Lower leg skin (tissue), 4 donors: Measurements from ENCODE around the gene GAK. TPM values are rescaled to one million over a fixed set of nuclear protein-coding genes. Genes with fewer than 3 reads are reported as not detected.

Experiments used
- DNase-seq, 2 donors: peaks; one replicate each; pipeline ENCODE4 v3.0.0-alpha.2; 2019; ENCODE audit warnings: low spot score in 2 of 2
- H3K4me3 ChIP-seq: fragments of 200-600 bp; sonication (generic); 2 replicates; pipeline ENCODE4 v1.5.1; 2017; ENCODE audit warnings: mild to moderate bottlenecking, low read depth; ENCODE audit not compliant: poor library complexity, severe bottlenecking
- CTCF ChIP-seq, 3 donors: fragments of 450-650 bp; IDR thresholded peaks; one replicate each; pipeline ENCODE4 v1.5.1; 2016; ENCODE audit warnings: antibody characterized with exemption in 3 of 3, mild to moderate bottlenecking in 3 of 3, moderate library complexity in 2 of 3
- POLR2A ChIP-seq, 2 donors: fragments of 450-650 bp; IDR thresholded peaks; one replicate each; pipeline ENCODE4 v1.6.1; 2016 to 2017; ENCODE audit warnings: antibody characterized with exemption in 2 of 2, mild to moderate bottlenecking in 1 of 2, moderate library complexity in 1 of 2
- WGBS, 2 donors: methylation state at CpG; one replicate each; pipeline ENCODE4 v1.1.5; 2018; 5-methylcytosine and 5-hydroxymethylcytosine counted together
- intact Hi-C: fragments of 100-400 bp; cut with DNase I; formaldehyde crosslinking; loops from one replicate; pipeline ENCODE4 v1.15.0; 2023; ENCODE audit warnings: low total_unique reads
- total RNA-seq, 4 donors: library from RNA; depleted of rRNA; stranded (reverse); fragments of >200 nt; gene quantifications; one replicate each; pipeline ENCODE4 v1.1.0, GENCODE V29; 2016

GAK gene
- total RNA-seq, 4 donors from 2014 or later = 94.7 to 154 (median 108) TPM

- WGBS, 2 donors = 76% methylated on average over 16 of the region's 16 CpGs
- intact Hi-C loops = no loop called here
- H3K4me3 ChIP-seq = no peak overlapping the region
- TF ChIP-seq CTCF (IDR thresholded peaks at IDR 0.05) (no peak), POLR2A (IDR thresholded peaks at IDR 0.05) (no peak)
- DNase-seq = no peak
Observed at GRCh38 chr4:821631-822030, 110.5 kb downstream of the GAK start.

- no peak for DNase-seq
- WGBS, 2 donors = 72 to 76% methylated on average over 19 to 22 of the region's 22 CpGs
- TF ChIP-seq POLR2A (IDR thresholded peaks at IDR 0.05) (no peak), CTCF (IDR thresholded peaks at IDR 0.05) (no peak)
- H3K4me3 ChIP-seq = no peak overlapping the region
- intact Hi-C loops = no loop called here
Observed at GRCh38 chr4:821181-821591, 110.9 kb downstream of the GAK start.

GRCh38 chr4:820230-821172 is 111.6 kb downstream of the GAK start:
- intact Hi-C loops = no loop called here
- H3K4me3 ChIP-seq = no peak overlapping the region
- TF ChIP-seq POLR2A (IDR thresholded peaks at IDR 0.05) (no peak), CTCF (IDR thresholded peaks at IDR 0.05) (no peak)
- no peak for DNase-seq
- 74 to 83% methylated on average over 24 of the region's 24 CpGs for WGBS, 2 donors

GRCh38 chr4:819401-820229 is 112.5 kb downstream of the GAK start:
- no peak overlapping the region for H3K4me3 ChIP-seq
- intact Hi-C loops = no loop called here
- WGBS, 2 donors = 78% methylated on average over 20 of the region's 20 CpGs
- no peak for DNase-seq
- TF ChIP-seq CTCF (IDR thresholded peaks at IDR 0.05) (no peak), POLR2A (IDR thresholded peaks at IDR 0.05) (no peak)

GRCh38 chr4:818106-818921 is 113.8 kb downstream of the GAK start:
- no peak overlapping the region for H3K4me3 ChIP-seq
- WGBS, 2 donors = 85 to 88% methylated on average over 37 to 42 of the region's 42 CpGs
- TF ChIP-seq CTCF (IDR thresholded peaks at IDR 0.05) = no peak
- TF ChIP-seq POLR2A (IDR thresholded peaks at IDR 0.05) = no peak
- intact Hi-C loops = no loop called here
- no peak for DNase-seq
